Sigmoid colon (tissue), 7 donors: ENCODE results near the gene FUBP3. TPM values are rescaled to one million over a fixed set of nuclear protein-coding genes. Genes with fewer than 3 reads are reported as not detected.

Source experiments
- DNase-seq: peaks from one replicate; pipeline ENCODE4 v3.0.0-alpha.2; 2019
- H3K27ac ChIP-seq, 4 donors: fragments of 200-600 bp; sonication (generic); one replicate each; pipeline ENCODE4 v1.5.1; 2016 to 2019; ENCODE audit warnings: mild to moderate bottlenecking in 1 of 4
- H3K27me3 ChIP-seq, 3 donors: fragments of 200-600 bp; sonication (generic); one replicate each; pipeline ENCODE4 v1.5.1; 2019; ENCODE audit warnings: mild to moderate bottlenecking in 1 of 3
- H3K36me3 ChIP-seq, 4 donors: fragments of 200-600 bp; sonication (generic); one replicate each; pipeline ENCODE4 v1.5.1; 2016 to 2019
- H3K4me1 ChIP-seq, 4 donors: fragments of 200-600 bp; sonication (generic); one replicate each; pipeline ENCODE4 v1.5.1; 2017 to 2019
- H3K4me3 ChIP-seq, 4 donors: fragments of 200-600 bp; sonication (generic); one replicate each; pipeline ENCODE4 v1.5.1; 2017 to 2019; ENCODE audit warnings: mild to moderate bottlenecking in 2 of 4, moderate library complexity in 1 of 4
- H3K9me3 ChIP-seq, 4 donors: fragments of 200-600 bp in 3 of 4; sonication (generic) in 3 of 4; one replicate each; pipeline versions ENCODE4 v1.5.1 to v1.6.1; 2013 to 2019
- CTCF ChIP-seq, 4 experiments: fragments of 450-650 bp in 3 of 4; fragments of 200-600 bp in 1 of 4; IDR thresholded peaks; one replicate each; pipeline ENCODE4 v1.5.1; 2016 to 2019; ENCODE audit warnings: antibody characterized with exemption in 4 of 4, mild to moderate bottlenecking in 3 of 4, moderate library complexity in 2 of 4
- EP300 ChIP-seq, 4 donors: sonication (generic); formaldehyde crosslinking; IDR thresholded peaks; one replicate each; pipeline ENCODE4 v1.6.1; 2017; ENCODE audit warnings: antibody characterized with exemption in 4 of 4
- POLR2A ChIP-seq, 2 donors: fragments of 450-650 bp; IDR thresholded peaks; one replicate each; pipeline ENCODE4 v1.6.1; 2016; ENCODE audit warnings: antibody characterized with exemption in 2 of 2, mild to moderate bottlenecking in 2 of 2, moderate library complexity in 2 of 2
- POLR2AphosphoS5 ChIP-seq, 4 donors: sonication (generic); formaldehyde crosslinking; IDR thresholded peaks; one replicate each; pipeline ENCODE4 v1.6.1; 2017; ENCODE audit warnings: antibody characterized with exemption in 4 of 4
- WGBS, 2 donors: extraction: QIAGEN DNeasy Blood & Tissue Kit; methylation state at CpG; one replicate each; pipeline ENCODE4 v1.1.7; 2013; 5-methylcytosine and 5-hydroxymethylcytosine counted together
- intact Hi-C: fragments of 100-400 bp; cut with DNase I; formaldehyde crosslinking; loops from one replicate; pipeline ENCODE4 v1.15.1; 2023
- polyA plus RNA-seq, 3 donors: library from polyadenylated mRNA; stranded (reverse); fragments of 200-250 nt; gene quantifications; one replicate each; pipeline ENCODE4 v1.2.3, GENCODE V29; 2013
- total RNA-seq, 4 donors: library from RNA; depleted of rRNA; stranded (reverse); fragments of >200 nt; gene quantifications; one replicate each; pipeline ENCODE4 v1.1.0, GENCODE V29; 2016
- donor health status: healthy with polysubstance abuse.
- donor health status: Bipolar disorder and iron deficiency.
- donor health status: healthy.

Gene FUBP3
- total and polyA plus RNA-seq, 7 donors: 19.4 to 44.4 (median 41.3) TPM

- Histone ChIP-seq H3K4me1 (no peaks in the 10 kb centered on the region), H3K9me3 (no peaks in the 10 kb centered on the region), H3K36me3 (peaks cover 42 to 76% (median 55%) of the 10 kb centered on the region in 4 donors), H3K27me3 (no peaks in the 10 kb centered on the region), H3K4me3 (no peak overlapping the region), H3K27ac (no peak overlapping the region)
- 94 to 95% methylated on average over 33 of the region's 33 CpGs for WGBS, 2 donors
- intact Hi-C loops: no loop called here
- no peak for TF ChIP-seq POLR2A (IDR thresholded peaks at IDR 0.05)
- TF ChIP-seq POLR2AphosphoS5 (IDR thresholded peaks at IDR 0.05): no peak
- TF ChIP-seq CTCF (IDR thresholded peaks at IDR 0.05): no peak
- TF ChIP-seq EP300 (IDR thresholded peaks at IDR 0.05): no peak
- no peak for DNase-seq
Measured at GRCh38 chr9:130635721-130636647, 56.6 kb downstream of the FUBP3 start.

- Histone ChIP-seq H3K27ac (no peak overlapping the region), H3K9me3 (no peaks in the 10 kb centered on the region), H3K4me3 (no peak overlapping the region), H3K36me3 (peaks cover 35 to 69% (median 49%) of the 10 kb centered on the region in 4 donors), H3K27me3 (no peaks in the 10 kb centered on the region), H3K4me1 (no peaks in the 10 kb centered on the region)
- 92% methylated on average over 9 of the region's 9 CpGs for WGBS, 2 donors
- intact Hi-C loops: no loop called here
- no peak for DNase-seq
- TF ChIP-seq CTCF (IDR thresholded peaks at IDR 0.05) (no peak), POLR2A (IDR thresholded peaks at IDR 0.05) (no peak), POLR2AphosphoS5 (IDR thresholded peaks at IDR 0.05) (no peak), EP300 (IDR thresholded peaks at IDR 0.05) (no peak)
Measured at GRCh38 chr9:130636648-130637020, 57.3 kb downstream of the FUBP3 start.

GRCh38 chr9:130638284-130639123 lies 59.1 kb downstream of the FUBP3 start:
- no peaks in the 10 kb centered on the region for H3K9me3 ChIP-seq
- H3K36me3 ChIP-seq: peaks cover 23 to 51% (median 31%) of the 10 kb centered on the region in 4 donors
- no peaks in the 10 kb centered on the region for H3K27me3 ChIP-seq
- WGBS, 2 donors: 65 to 83% methylated on average over 37 of the region's 37 CpGs
- no peaks in the 10 kb centered on the region for H3K4me1 ChIP-seq
- intact Hi-C loops: no loop called here
- TF ChIP-seq POLR2A (IDR thresholded peaks at IDR 0.05): no peak
- TF ChIP-seq EP300 (IDR thresholded peaks at IDR 0.05): no peak
- TF ChIP-seq POLR2AphosphoS5 (IDR thresholded peaks at IDR 0.05): no peak
- no peak for TF ChIP-seq CTCF (IDR thresholded peaks at IDR 0.05)
- no peak overlapping the region for H3K27ac ChIP-seq
- no peak for DNase-seq
- no peak overlapping the region for H3K4me3 ChIP-seq

GRCh38 chr9:130639124-130639765 lies 59.9 kb downstream of the FUBP3 start:
- WGBS, 2 donors: 82 to 89% methylated on average over 20 of the region's 20 CpGs
- intact Hi-C loops: no loop called here
- Histone ChIP-seq H3K27ac (no peak overlapping the region), H3K36me3 (peaks cover 21 to 43% (median 26%) of the 10 kb centered on the region in 4 donors), H3K4me3 (no peak overlapping the region), H3K9me3 (no peaks in the 10 kb centered on the region), H3K4me1 (no peaks in the 10 kb centered on the region), H3K27me3 (no peaks in the 10 kb centered on the region)
- TF ChIP-seq CTCF (IDR thresholded peaks at IDR 0.05) (no peak), EP300 (IDR thresholded peaks at IDR 0.05) (no peak)
- DNase-seq: no peak
